Stimulated activated CD4-positive, alpha-beta T cell treated with anti-CD3 and anti-CD28 coated beads, Interleukin-4, amount 100 ng/mL, for 4 hours (primary cell): ENCODE results near the gene GET4.

ENCODE experiments used
- DNase-seq, 2 experiments: peaks; one replicate each; pipeline ENCODE4 v3.0.0-alpha.2; 2020

Gene GET4

DNA sequence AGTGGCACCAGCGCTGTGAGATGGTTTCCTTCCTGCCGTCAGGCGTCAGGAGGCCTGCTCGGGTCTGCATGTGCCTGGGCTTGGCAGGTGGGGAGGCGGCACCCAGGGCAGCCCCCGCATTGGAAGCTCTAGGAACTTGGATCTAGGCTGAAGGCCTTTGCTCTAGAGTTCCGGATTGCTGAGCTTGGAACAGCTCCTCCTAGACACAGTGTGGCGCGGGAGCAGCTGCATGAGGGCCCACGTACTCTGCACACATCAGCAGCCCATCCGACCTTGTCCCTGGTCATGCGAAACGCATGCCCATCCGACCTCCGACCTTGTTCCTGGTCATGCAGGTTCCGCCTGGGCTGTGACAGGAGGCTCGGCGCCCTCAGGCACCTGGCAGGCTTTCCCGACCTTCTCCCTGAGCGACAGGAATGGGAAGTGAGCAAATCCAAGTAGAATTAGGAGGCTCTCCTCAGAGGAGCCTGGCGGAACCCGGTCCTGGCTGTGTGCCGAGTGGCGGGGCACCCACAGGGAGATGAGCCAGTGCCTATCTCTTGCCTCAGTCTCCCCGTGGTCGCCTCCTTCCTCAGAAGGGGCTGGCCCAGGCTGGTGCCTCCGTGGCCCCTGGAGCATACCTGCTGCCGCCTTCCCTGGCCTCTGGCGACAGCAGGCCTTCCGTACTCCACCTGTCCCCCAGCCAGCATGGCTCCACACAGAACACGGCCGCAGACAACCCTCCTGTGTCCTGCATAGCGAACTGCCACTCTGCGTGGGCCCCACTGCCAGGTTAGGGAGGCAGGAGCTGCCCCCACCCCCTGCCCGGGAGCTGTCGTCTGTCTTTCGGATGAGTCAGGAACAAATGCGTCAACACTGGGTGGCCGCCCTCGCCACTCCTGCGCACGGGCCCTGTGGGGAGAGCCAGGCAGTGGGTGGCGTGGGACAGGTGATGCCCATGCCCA, 12.0 kb downstream of the GET4 start:
- DNase-seq = no peak

DNA sequence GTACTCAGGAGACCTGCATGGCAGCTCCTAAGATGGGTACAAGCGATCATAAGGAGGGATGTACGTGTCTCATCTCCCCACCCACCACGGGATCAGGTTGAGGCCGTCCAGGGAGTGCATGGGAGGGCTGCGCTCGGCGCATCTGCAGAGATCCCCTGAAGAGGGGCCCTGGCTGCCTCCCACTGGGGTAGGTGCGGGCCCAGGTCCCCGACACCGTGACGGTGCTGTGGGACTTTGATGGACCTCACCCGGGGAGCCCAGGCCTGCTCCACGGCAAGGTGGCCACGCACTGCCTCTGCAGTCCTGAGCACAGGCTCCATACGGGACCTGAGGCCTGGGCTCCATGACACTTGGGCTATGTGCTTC, 12.7 kb downstream of the GET4 start:
- no peak for DNase-seq

DNA sequence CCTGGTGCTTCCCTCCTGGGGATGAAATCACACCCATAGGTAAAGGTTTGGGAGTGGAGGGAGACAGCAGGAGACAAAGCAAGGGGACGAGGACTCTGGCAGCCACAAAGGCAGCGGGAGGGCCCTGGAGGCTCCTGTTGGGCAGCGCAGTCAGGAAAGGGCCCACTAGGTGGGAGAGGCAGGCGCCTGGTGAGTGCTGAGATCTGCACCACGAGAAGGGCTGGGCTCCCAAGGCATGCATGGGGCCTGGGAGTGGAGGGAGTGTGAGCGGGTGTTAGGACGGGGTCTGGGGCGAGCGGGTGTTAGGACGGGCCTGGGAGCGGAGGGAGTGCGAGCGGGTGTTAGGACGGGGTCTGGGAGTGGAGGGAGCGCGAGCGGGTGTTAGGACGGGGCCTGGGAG, 13.0 kb downstream of the GET4 start:
- DNase-seq = no peak

DNA sequence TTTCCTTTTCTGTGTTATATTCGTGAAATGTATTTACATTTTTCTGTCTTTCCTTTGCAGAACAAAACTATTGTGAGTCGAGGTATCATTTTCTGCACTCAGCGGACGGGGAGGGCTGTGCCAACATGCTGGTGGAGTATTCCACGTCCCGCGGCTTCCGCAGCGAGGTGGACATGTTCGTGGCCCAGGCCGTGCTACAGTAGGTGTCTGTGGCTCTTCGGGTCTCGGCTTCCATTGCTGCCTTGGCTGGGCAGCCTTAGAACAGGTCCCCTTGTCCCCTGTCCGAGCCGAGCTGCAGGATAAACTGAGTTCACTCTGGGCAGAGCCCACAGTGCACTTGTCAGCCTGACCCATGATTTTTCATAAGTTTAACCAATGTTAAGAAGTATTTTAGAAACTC, 14.5 kb downstream of the GET4 start:
- no peak for DNase-seq

DNA sequence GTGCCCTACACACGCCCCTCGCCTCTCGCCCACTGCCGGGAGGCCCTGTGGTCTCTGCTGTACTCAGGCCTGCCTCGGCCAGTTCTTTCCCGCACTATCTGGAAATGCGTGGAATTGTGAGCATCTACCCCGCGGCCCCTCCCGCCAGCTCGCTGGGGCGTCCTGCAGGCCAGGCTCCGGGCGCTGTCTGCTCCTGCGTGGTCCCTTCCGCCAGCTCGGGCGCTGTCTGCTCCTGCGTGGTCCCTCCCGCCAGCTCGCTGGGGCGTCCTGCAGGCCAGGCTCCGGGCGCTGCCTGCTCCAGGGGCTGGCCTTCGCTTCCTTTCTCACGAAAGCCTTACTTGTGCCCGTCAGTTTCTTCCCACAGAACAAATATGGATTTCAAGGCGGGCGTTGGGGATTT, 14.9 kb downstream of the GET4 start:
- no peak for DNase-seq

DNA sequence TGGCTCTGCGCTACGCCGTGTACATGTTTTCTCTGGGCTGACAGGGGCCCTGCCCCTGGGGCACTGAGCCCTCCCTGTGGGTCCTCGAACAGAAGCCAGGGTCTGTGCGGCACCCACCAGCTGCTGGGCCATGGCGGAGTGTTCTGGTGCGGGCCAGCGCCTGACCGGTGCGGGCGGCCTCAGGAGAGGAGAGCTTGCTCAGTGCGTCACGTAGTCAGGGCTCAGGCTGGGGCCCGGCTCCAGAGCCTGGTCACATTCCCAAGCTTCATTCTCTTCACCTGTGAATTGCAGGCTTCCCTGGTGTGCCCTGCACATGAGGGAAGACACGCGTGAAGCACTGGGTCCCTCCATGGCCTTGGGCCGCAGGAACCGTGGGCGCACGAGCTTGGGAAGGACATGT, 15.5 kb downstream of the GET4 start:
- DNase-seq = no peak

DNA sequence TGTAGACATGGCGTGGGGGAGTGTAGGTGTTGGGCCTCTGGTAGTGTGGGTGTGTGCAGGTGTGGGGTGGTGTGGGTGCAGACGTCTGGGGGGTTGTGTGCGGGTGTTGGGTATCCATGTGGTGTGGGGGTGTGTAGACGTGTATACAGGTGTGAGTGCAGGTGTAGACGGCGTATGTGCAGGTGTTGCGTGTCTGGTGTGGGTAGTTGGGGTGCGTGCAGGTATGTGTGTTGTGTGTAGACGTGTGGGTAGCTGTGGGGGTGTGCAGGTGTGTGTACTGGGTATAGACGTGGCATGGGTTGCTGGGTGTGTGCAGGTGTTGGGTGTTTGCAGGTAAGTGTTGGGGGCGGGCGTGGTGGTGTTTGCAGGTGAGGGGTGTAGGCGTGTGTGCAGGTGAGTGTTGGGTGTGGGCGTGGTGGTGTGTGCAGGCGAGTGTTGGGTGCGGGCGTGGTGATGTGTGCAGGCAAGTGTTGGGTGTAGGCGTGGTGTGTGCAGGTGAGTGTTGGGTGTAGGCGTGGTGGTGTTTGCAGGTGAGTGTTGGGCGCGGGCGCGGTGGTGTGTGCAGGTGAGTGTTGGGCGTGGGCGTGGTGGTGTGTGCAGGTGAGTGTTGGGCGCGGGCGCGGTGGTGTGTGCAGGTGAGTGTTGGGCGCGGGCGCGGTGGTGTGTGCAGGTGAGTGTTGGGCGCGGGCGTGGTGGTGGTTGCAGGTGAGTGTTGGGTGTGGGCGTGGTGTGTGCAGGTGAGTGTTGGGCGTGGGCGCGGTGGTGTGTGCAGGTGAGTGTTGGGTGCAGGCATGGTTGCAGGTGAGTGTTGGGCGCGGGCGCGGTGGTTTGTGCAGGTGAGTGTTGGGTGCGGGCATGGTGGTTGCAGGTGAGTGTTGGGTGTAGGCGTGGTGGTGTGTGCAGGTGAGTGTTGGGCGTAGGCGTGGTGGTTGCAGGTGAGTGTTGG, 16.6 kb downstream of the GET4 start:
- DNase-seq = no peak

DNA sequence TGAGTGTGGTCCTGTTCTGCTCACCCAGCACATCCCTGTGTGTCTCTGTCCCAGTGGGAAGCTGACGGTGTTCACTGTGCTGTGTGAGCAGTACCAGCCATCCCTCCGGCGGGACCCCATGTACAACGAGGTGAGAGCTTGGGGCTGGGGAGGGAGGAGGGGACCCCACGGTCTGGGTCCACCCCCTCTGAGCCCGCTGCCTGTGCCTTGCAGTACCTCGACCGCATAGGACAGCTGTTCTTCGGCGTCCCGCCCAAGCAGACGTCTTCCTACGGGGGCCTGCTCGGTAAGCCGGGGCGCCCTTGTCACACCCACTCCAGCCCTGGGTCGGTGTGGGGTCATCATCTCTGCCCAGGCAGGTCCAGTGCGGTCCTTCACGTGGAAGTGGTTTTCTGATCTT, 17.3 kb downstream of the GET4 start:
- no peak for DNase-seq

DNA sequence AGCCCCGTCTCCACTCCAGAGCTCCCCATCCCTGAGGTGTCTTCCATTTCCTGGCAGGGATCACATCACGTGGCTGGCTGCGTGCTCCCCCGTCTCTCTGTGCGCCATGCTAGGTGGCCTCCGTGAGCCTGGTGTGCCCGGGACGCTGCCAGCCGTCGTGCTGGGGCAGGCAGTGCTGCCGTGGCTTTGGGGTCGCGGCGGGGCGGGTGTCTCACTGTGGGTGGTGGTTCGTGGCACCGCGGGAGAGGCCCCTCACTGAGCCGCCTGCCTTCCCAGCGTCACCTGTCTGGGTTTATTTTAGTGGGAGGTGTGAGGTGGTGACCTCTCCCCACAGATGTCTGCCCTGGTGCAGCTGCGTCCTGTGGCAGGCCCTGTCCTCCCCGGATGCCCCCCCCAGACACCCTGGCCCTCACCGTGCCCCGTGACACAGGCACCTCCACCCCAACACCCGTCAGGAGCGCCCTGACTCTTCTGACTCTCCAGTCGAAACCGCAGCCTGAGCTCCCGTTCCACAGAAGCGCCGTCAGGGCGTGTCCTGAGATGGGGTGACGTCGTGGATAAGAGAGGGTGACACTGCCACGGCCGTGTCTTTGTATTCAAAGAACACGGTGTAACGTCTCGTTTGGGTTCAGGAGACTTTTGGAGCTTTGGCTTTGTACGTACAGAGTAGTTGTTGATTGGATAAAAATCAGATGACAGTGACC, 18.0 kb downstream of the GET4 start:
- DNase-seq = no peak

DNA sequence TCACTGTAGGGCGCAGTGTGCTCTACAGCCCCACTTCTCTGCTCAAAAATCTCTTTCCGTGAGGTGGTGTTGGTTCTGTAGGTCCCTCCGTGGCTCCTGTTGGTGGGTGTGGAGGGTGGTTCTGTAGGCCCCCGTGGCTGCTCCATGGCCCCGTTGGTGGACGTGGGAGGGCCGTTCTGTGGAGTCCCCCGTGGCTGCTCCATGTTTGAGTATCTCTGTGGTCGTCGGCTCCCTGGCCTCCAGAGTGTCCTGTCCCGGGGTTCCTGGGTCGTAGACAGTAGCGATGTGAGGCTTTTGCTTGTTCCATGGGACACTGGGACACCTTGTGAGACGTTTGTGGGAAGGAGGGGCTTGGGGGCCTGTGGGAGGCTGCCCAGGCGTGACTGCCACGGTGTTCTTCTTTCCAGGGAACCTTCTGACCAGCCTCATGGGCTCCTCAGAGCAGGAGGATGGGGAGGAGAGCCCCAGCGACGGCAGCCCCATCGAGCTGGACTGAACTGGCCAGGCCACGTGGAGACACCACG, 18.6 kb downstream of the GET4 start:
- no peak for DNase-seq

DNA sequence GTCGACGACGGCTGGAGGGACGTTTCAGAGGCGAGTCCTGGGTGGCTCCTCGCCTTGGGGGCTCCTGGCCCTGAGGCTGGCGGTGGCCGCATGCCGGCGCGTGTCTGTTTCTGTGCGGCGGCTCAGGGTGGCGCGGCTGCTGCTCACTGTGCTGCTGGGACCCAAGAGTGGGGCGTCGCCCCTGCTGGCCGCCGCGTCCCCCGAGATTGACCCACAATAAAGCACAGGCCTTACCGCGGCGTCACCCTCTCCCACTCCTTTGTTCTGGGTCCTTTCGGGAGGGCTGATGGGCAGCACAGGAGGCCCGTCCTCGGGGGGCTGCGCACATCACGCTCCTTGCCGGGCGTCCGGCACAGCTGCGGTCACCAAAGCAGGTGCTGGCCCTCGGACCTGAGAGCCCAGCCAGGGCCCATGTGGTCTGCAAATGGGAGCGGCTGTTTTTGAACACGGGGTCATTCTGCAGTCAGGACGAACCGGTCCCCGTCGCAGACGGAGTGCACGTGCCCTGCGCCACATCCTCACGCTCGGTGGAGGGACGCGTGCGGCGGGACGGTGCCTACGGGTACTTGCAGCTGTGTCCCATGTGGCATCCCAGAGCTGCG, 19.2 kb downstream of the GET4 start:
- no peak for DNase-seq

DNA sequence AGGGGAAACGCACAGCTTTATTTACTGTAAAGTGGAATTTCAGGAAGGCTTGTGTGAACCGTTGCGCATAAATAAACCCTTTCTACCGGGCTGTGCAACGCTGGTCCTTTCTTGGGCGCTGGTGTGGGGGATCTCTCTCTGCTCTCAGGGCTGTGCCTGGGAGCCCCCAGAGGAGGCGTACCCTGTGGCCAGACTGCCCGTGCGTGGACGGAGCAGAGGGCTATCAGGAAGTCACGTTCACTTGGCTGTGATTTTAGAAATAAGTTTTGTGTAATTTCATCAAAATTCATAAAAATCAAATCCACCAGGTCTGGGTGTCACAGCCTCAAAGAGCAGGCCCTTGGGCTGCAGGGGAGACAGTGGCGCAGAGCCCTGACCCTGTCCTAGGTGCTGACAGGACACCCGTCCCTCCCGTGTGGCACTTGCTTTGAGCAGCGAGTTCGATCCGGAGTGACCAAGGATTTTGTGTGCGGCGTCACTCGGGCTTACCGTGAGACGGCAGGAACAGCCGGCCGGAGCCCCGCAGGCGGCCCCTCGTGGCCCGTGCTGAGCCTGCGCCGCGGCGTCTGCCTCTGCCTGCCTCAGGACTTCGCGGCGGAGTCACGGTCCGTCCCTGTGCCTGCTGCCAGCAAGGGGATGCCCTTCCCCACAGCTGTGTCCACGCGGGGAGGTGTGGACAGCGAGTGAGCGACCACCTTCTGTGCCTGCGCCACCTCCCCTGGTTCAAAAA, 20.2 kb downstream of the GET4 start:
- no peak for DNase-seq

DNA sequence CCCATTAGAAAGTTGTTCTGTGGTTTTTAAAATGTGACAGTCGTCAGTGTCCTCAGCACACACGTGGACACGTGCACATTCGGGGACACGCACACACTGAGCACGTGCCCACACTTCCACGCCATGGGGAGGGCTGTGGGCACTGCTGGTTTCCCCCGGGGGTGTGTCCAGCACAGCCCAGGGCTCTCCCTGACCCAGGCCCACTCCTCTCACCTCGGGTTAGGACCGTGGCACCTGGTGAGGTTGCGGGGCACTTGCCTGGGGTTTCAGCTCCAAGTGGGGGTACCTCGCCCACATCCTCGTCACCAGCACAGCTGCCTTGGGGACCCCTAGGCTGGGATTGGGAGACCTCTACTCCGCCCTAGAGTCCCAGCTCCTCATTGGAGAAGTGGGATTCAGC, 20.7 kb downstream of the GET4 start:
- no peak for DNase-seq

DNA sequence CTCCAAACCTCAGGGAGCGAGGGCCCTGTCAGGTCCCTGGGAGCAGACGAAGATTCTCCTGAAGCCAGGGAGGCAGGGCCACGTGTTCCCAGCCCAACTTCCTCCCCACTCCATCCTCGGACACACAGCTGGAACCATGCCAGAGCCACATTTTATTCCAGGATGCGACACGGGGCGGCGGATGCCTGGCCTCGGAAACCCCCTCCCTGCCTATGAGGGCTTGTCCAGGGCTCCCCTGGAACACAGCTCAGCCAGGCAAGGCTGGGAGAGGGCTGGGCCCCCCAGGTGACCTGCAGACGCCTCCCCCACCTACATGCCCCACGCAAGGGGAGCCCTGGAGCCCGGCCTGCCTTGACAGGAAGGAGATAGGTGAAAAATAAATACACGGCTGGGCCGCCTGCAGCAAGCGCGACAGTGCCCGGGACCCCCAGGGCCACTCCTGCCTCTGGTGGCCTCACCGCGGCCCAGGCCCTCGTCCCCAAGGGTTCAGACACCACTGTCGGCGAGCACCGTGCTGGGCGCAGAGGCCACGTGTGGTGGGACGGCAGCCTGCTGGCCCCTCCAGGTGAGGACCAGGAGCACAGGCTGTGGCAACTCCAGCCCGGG, 21.5 kb downstream of the GET4 start:
- DNase-seq = no peak

DNA sequence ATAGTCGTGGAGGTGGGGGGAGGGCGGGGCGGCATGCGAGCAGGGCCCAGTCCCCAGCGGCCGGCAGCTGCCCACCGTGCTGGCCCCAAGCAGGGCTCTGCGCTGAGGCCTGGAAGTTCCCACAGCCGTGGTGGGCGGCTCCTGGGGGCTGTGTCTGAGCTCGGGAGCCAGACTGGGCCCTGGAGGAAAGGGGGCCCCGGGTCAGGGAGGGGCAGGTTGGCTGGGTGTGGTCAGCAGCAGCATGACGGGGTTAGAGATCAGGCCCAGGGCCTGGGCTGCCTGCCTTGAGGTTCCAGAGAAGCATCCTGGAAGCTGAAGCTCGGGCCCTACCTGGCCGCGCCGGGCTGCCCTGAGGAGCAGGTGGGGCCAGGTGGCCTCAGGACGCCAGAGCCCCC, 22.1 kb downstream of the GET4 start:
- no peak for DNase-seq

DNA sequence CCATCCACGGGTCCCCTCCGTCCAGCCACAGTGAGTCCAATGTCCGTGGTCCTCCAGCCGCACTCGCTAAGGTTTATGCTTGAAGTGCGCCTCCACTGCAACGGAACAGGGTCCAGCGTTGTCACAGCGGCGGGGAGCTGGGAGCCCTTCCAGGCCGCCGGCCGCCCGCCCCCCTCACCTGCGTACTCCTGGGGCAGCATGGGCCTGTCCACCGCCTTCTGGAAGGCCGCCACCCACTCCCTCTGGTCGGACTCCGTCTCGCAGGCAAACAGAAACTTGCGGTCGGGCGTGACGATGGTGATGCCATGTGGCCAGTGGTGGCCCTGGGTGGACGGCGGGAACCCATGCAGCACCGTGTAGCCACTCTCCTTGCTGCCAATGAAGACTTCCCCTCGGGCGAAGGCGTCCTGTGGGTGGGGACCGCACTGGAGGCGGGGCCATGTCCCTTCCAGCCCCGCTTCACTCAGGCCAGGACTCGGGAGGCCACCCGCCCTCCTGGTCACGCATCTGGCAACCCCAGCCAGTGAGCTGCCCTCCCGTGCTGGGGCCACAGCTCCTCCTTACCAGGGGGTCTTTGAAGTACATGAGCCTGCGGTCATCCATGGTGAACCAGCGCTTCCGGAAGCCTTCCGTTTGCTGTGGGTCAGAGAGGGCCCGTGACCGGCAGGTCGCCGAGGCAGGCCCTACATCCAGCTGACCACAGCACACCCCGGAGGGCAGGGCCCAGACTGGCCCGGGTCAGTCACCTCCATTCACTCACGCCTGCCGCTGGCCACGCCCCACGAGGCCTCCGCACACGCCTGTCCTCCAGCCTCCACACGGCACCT, 22.7 kb downstream of the GET4 start:
- no peak for DNase-seq

DNA sequence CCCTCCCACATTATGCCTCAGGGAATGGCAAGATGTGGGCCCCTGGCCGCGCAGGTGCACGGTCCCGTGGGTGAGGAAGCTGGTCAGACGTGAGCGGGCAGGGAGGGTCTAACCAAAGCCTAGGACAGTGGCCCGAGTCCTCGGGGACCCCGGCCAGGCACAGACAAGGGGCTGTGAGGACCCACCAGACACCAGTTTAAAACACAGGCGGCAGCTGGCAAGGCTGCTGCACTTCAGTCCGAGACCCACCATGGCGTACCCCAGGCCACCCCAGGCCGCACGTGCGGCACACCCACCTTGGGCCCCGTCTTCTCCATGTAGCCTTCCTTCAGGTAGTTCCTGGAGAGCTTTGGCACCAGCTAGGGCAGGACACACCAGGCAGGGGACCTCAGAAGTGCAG, 23.5 kb downstream of the GET4 start:
- DNase-seq = no peak

DNA sequence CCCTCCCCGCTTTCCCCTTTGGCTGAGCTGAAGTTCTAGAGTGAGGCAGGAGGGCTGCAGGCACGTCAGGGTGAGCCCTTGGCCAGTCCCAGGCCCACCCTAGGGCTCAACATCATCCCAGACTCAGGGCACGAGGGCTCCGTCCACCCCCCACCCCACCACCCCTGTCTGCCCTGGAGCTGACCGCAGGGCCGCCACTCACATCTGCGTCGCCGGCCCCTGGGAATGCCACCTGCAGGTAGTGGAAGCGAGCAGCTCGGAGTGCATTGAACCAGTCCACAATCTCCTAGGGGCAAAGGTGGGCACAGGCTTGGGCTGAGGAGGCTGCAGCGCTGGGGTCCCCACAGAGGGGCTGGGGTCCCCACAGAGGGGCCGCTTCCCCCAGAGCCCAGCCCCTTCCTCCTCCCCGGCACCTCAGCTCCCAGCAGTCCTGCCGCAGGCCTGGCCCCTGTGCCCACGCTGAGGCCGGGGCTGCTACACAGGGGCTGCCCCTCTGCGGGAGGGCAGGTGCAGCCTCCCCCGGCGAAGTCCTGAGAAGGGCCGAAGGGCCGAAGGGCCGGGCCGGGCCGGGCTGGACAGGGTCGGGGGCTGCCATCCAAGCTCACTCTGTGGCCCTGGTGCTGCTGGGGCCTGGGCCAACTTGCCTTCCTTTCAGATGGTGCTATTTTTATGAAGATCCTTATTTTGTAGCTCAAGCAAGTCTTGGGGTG, 24.1 kb downstream of the GET4 start:
- DNase-seq = no peak

DNA sequence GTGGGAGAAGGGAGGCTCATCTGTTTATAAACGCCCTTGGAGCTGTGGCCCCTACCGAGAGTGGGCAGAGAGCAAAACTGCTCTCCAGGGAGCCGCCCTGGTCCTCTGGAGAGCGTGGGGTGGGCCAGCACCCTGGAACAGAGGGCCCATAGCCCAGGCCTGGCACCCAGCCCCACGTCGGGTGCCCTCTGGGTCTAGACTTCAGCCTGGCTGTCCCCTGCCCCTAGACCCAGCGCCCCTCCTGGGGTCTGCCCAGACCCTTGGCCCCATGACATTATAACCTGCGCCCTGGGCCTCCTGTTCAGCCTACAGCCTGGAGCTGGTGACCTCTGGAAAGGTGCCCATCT, 24.7 kb downstream of the GET4 start:
- no peak for DNase-seq
